HEK293 (cell line): ENCODE data around the gene PDXDC1.

Experiments used
- KLF1 ChIP-seq: fragments of 450-650 bp; formaldehyde crosslinking; IDR thresholded peaks from 2 replicates; pipeline ENCODE4 v1.5.1; 2016; ENCODE audit warnings: missing biosample characterization, missing genetic modification characterization
- PRDM10 ChIP-seq: fragments of 450-650 bp; formaldehyde crosslinking; IDR thresholded peaks from 2 replicates; pipeline ENCODE4 v1.5.1; 2016; ENCODE audit warnings: missing biosample characterization, missing genetic modification characterization
- REST ChIP-seq: fragments of 450-650 bp; formaldehyde crosslinking; IDR thresholded peaks from 2 replicates; pipeline ENCODE4 v1.5.1; 2016; ENCODE audit warnings: missing biosample characterization, missing genetic modification characterization
- SP2 ChIP-seq: fragments of 450-650 bp; formaldehyde crosslinking; IDR thresholded peaks from 2 replicates; pipeline ENCODE4 v1.5.1; 2016; ENCODE audit warnings: missing biosample characterization, missing genetic modification characterization
- ZBTB1 ChIP-seq: fragments of 450-650 bp; formaldehyde crosslinking; IDR thresholded peaks from 2 replicates; pipeline ENCODE4 v1.5.1; 2016; ENCODE audit warnings: missing biosample characterization, missing genetic modification characterization
- ZFP37 ChIP-seq: fragments of 450-650 bp; formaldehyde crosslinking; IDR thresholded peaks from 2 replicates; pipeline ENCODE4 v1.5.1; 2016; ENCODE audit warnings: missing biosample characterization, missing genetic modification characterization
- ZFP41 ChIP-seq: fragments of 450-650 bp; formaldehyde crosslinking; IDR thresholded peaks from 2 replicates; pipeline ENCODE4 v1.5.1; 2016; ENCODE audit warnings: missing biosample characterization, missing genetic modification characterization, borderline replicate concordance
- ZNF138 ChIP-seq: fragments of 450-650 bp; formaldehyde crosslinking; IDR thresholded peaks from 2 replicates; pipeline ENCODE4 v1.5.1; 2016; ENCODE audit warnings: missing biosample characterization, missing genetic modification characterization, borderline replicate concordance
- ZNF202 ChIP-seq: fragments of 450-650 bp; formaldehyde crosslinking; IDR thresholded peaks from 2 replicates; pipeline ENCODE4 v1.5.1; 2016; ENCODE audit warnings: missing biosample characterization, missing genetic modification characterization, borderline replicate concordance
- ZNF239 ChIP-seq: fragments of 450-650 bp; formaldehyde crosslinking; IDR thresholded peaks from 2 replicates; pipeline ENCODE4 v1.5.1; 2016; ENCODE audit warnings: missing biosample characterization, missing genetic modification characterization
- ZNF248 ChIP-seq: fragments of 450-650 bp; formaldehyde crosslinking; IDR thresholded peaks from 2 replicates; pipeline ENCODE4 v1.5.1; 2017; ENCODE audit warnings: missing biosample characterization, missing genetic modification characterization
- ZNF26 ChIP-seq: fragments of 450-650 bp; formaldehyde crosslinking; IDR thresholded peaks from 2 replicates; pipeline ENCODE4 v1.5.1; 2016; ENCODE audit warnings: missing biosample characterization, missing genetic modification characterization
- ZNF311 ChIP-seq: fragments of 450-650 bp; formaldehyde crosslinking; IDR thresholded peaks from 2 replicates; pipeline ENCODE4 v1.5.1; 2017; ENCODE audit warnings: missing biosample characterization, missing genetic modification characterization, borderline replicate concordance
- ZNF335 ChIP-seq: fragments of 450-650 bp; formaldehyde crosslinking; conservative IDR thresholded peaks from 2 replicates; pipeline ENCODE4 v1.5.1; 2016; ENCODE audit warnings: missing biosample characterization, missing genetic modification characterization
- ZNF350 ChIP-seq: fragments of 450-650 bp; formaldehyde crosslinking; IDR thresholded peaks from 2 replicates; pipeline ENCODE4 v1.5.0; 2017; ENCODE audit warnings: missing biosample characterization, mild to moderate bottlenecking, missing genetic modification characterization
- ZNF354C ChIP-seq: fragments of 450-650 bp; formaldehyde crosslinking; IDR thresholded peaks from 2 replicates; pipeline ENCODE4 v1.5.1; 2016; ENCODE audit warnings: missing biosample characterization, missing genetic modification characterization, low read depth, borderline replicate concordance
- ZNF362 ChIP-seq: fragments of 450-650 bp; formaldehyde crosslinking; IDR thresholded peaks from 2 replicates; pipeline ENCODE4 v1.5.1; 2016; ENCODE audit warnings: missing biosample characterization, missing genetic modification characterization
- ZNF394 ChIP-seq: fragments of 450-650 bp; formaldehyde crosslinking; IDR thresholded peaks from 2 replicates; pipeline ENCODE4 v1.5.1; 2016; ENCODE audit warnings: missing biosample characterization, missing genetic modification characterization, mild to moderate bottlenecking, moderate library complexity, borderline replicate concordance
- ZNF501 ChIP-seq: fragments of 450-650 bp; formaldehyde crosslinking; IDR thresholded peaks from 2 replicates; pipeline ENCODE4 v1.5.1; 2016; ENCODE audit warnings: missing biosample characterization, missing genetic modification characterization
- ZNF514 ChIP-seq: fragments of 450-650 bp; formaldehyde crosslinking; IDR thresholded peaks from 2 replicates; pipeline ENCODE4 v1.5.1; 2016; ENCODE audit warnings: missing biosample characterization, missing genetic modification characterization
- ZNF529 ChIP-seq: fragments of 450-650 bp; formaldehyde crosslinking; IDR thresholded peaks from 2 replicates; pipeline ENCODE4 v1.5.1; 2017; ENCODE audit warnings: missing genetic modification characterization, missing biosample characterization; ENCODE audit not compliant: insufficient replicate concordance
- ZNF544 ChIP-seq: fragments of 450-650 bp; formaldehyde crosslinking; IDR thresholded peaks from 2 replicates; pipeline ENCODE4 v1.5.0; 2017; ENCODE audit warnings: missing biosample characterization, missing genetic modification characterization
- ZNF548 ChIP-seq: fragments of 450-650 bp; formaldehyde crosslinking; IDR thresholded peaks from 2 replicates; pipeline ENCODE4 v1.5.1; 2016; ENCODE audit warnings: missing biosample characterization, missing genetic modification characterization
- ZNF561 ChIP-seq: fragments of 450-650 bp; IDR thresholded peaks from 2 replicates; pipeline ENCODE4 v1.5.1; 2018; ENCODE audit warnings: missing biosample characterization, missing genetic modification characterization, borderline replicate concordance
- ZNF596 ChIP-seq: fragments of 450-650 bp; IDR thresholded peaks from 2 replicates; pipeline ENCODE4 v1.5.0; 2018; ENCODE audit warnings: missing biosample characterization, mild to moderate bottlenecking, missing genetic modification characterization, moderate library complexity
- ZNF600 ChIP-seq: fragments of 450-650 bp; formaldehyde crosslinking; IDR thresholded peaks from 2 replicates; pipeline ENCODE4 v1.5.1; 2016; ENCODE audit warnings: missing biosample characterization, missing genetic modification characterization
- ZNF654 ChIP-seq: fragments of 450-650 bp; formaldehyde crosslinking; IDR thresholded peaks from 2 replicates; pipeline ENCODE4 v1.5.1; 2016; ENCODE audit warnings: low read depth, missing biosample characterization, missing genetic modification characterization
- ZNF664 ChIP-seq: fragments of 450-650 bp; formaldehyde crosslinking; IDR thresholded peaks from 2 replicates; pipeline ENCODE4 v1.5.1; 2016; ENCODE audit warnings: missing biosample characterization, missing genetic modification characterization
- ZNF670 ChIP-seq: fragments of 450-650 bp; formaldehyde crosslinking; IDR thresholded peaks from 2 replicates; pipeline ENCODE4 v1.5.1; 2016; ENCODE audit warnings: missing biosample characterization, missing genetic modification characterization, low read depth
- ZNF777 ChIP-seq: fragments of 450-650 bp; formaldehyde crosslinking; IDR thresholded peaks from 2 replicates; pipeline ENCODE4 v1.5.1; 2017; ENCODE audit warnings: missing biosample characterization, missing genetic modification characterization, borderline replicate concordance
- ZSCAN23 ChIP-seq: fragments of 450-650 bp; formaldehyde crosslinking; IDR thresholded peaks from 2 replicates; pipeline ENCODE4 v1.5.1; 2016; ENCODE audit warnings: missing biosample characterization, missing genetic modification characterization

Gene PDXDC1

GRCh38 chr16:15055141-15056053 is 80.6 kb downstream of the PDXDC1 start (continued):
- TF ChIP-seq ZNF362 (tag by site-specific recombination) = no peak
- no peak for TF ChIP-seq ZNF561 (tag by site-specific recombination)
- no peak for TF ChIP-seq ZNF529 (tag by site-specific recombination)
- TF ChIP-seq ZNF138 (tag by site-specific recombination) = no peak
- TF ChIP-seq ZNF664 (tag by site-specific recombination) = no peak
- no peak for TF ChIP-seq REST
- no peak for TF ChIP-seq PRDM10 (tag by site-specific recombination)
- no peak for TF ChIP-seq ZNF394 (tag by site-specific recombination)
- no peak for TF ChIP-seq ZNF514 (tag by site-specific recombination)
- TF ChIP-seq ZNF350 (tag by site-specific recombination) = no peak
- no peak for TF ChIP-seq ZNF501 (tag by site-specific recombination)
- peak; percentile 44; the same call in 1 of the 2 replicates for TF ChIP-seq ZNF335
- no peak for TF ChIP-seq ZNF248 (tag by site-specific recombination)
- TF ChIP-seq ZNF670 (tag by site-specific recombination) = no peak
- TF ChIP-seq ZNF311 (tag by site-specific recombination) = no peak
- no peak for TF ChIP-seq ZNF202 (tag by site-specific recombination)
- TF ChIP-seq KLF1 (tag by site-specific recombination) = 0 out of 2 replicates have a peak, but pooled peaks have one; percentile 8
- TF ChIP-seq ZBTB1 (tag by site-specific recombination) = no peak
- TF ChIP-seq ZSCAN23 (tag by site-specific recombination) = no peak
- TF ChIP-seq ZNF596 (tag by site-specific recombination) = peak; percentile 26; the same call in 1 of the 2 replicates
- TF ChIP-seq ZFP37 = no peak
- TF ChIP-seq SP2 (tag by site-specific recombination) = no peak
- TF ChIP-seq ZNF239 (tag by site-specific recombination) = no peak
- no peak for TF ChIP-seq ZNF354C (tag by site-specific recombination)
- peak; percentile 93 for TF ChIP-seq ZNF777
- no peak for TF ChIP-seq ZNF600
- TF ChIP-seq ZNF26 = no peak
- TF ChIP-seq ZNF654 (tag by site-specific recombination) = no peak
- no peak for TF ChIP-seq ZFP41 (tag by site-specific recombination)
- no peak; the same call in 1 of the 2 replicates for TF ChIP-seq ZNF548 (tag by site-specific recombination)
- TF ChIP-seq ZNF544 (tag by site-specific recombination) = no peak
